ENCODE data around the gene BRIP1.

GRCh38 chr17:61702450-61702849 is 160.9 kb downstream of the BRIP1 start:
- TF ChIP-seq CTCF (IDR thresholded peaks at IDR 0.05) (no peak), POLR2A (IDR thresholded peaks at IDR 0.05) (no peak)

Measured in testis (tissue), 2 donors.